NCI-H460 (cell line): Measurements from ENCODE around the gene ATXN7L1. TPM values are rescaled to one million over a fixed set of nuclear protein-coding genes. Genes with fewer than 3 reads are reported as not detected.
"Not testable (repeated sequence)": the region's sequence is repeated elsewhere in the genome, so short reads cannot be mapped to it uniquely, and the experiment has no call there.

Experiments
- DNase-seq: peaks from one replicate; pipeline ENCODE4 v3.0.0-alpha.2; 2016; ENCODE audit warnings: low read depth; ENCODE audit errors: extremely low read depth
- total RNA-seq: library from RNA; depleted of rRNA; stranded (reverse); fragments of >200 nt; shearing (Covaris generic); gene quantifications from 2 replicates; pipeline ENCODE4 v1.2.3, GENCODE V29; 2014

Gene ATXN7L1
- total RNA-seq, 1 experiment from 2014 or later, result 4.9 TPM

- DNase-seq, result no peak
Measured at GRCh38 chr7:105862276-105862675, 14.1 kb downstream of the ATXN7L1 start.

- no peak for DNase-seq
Measured at GRCh38 chr7:105861224-105861623, 15.2 kb downstream of the ATXN7L1 start.

- DNase-seq, result no peak
Measured at GRCh38 chr7:105860793-105861192, 15.6 kb downstream of the ATXN7L1 start.

- no peak for DNase-seq
Measured at GRCh38 chr7:105857009-105857952, 19.1 kb downstream of the ATXN7L1 start.

- DNase-seq, result no peak
Measured at GRCh38 chr7:105854498-105854897, 21.9 kb downstream of the ATXN7L1 start.

- no peak for DNase-seq
Measured at GRCh38 chr7:105853931-105854419, 22.4 kb downstream of the ATXN7L1 start.

GRCh38 chr7:105851064-105851463 is 25.3 kb downstream of the ATXN7L1 start:
- DNase-seq, result no peak

- no peak for DNase-seq
Measured at GRCh38 chr7:105849122-105849855, 27.1 kb downstream of the ATXN7L1 start.

- no peak for DNase-seq
Measured at GRCh38 chr7:105846404-105846803, 30.0 kb downstream of the ATXN7L1 start.

- DNase-seq, result not testable (repeated sequence)
Measured at GRCh38 chr7:105844681-105845080, 31.7 kb downstream of the ATXN7L1 start.

GRCh38 chr7:105841866-105842265 is 34.5 kb downstream of the ATXN7L1 start:
- DNase-seq, result no peak

- no peak for DNase-seq
Measured at GRCh38 chr7:105840981-105841749, 35.2 kb downstream of the ATXN7L1 start.

GRCh38 chr7:105839266-105839665 is 37.1 kb downstream of the ATXN7L1 start:
- no peak for DNase-seq

- no peak for DNase-seq
Measured at GRCh38 chr7:105838627-105839231, 37.7 kb downstream of the ATXN7L1 start.

GRCh38 chr7:105837765-105838626 is 38.4 kb downstream of the ATXN7L1 start:
- DNase-seq, result no peak

GRCh38 chr7:105835441-105835840 is 41.0 kb downstream of the ATXN7L1 start:
- no peak for DNase-seq

GRCh38 chr7:105831824-105832535 is 44.4 kb downstream of the ATXN7L1 start:
- no peak for DNase-seq

GRCh38 chr7:105831302-105831620 is 45.1 kb downstream of the ATXN7L1 start:
- no peak for DNase-seq
